Panc1 (cell line): ENCODE measurements around the gene TMEM208. TPM values are rescaled to one million over a fixed set of nuclear protein-coding genes. Genes with fewer than 3 reads are reported as not detected.

Experiments
- ATAC-seq: fragments of 200-7000 bp; cut with Tn5 transposase; 2 replicates; pipeline ENCODE4 v1.9.1; 2020; ENCODE audit warnings: mild to moderate bottlenecking, moderate library complexity
- BruUV-seq: library from RNA; stranded (reverse); fragments of 400-500 nt; replicated peaks from 2 replicates; lab custom pipeline; 2021; lab: Mats Ljungman, UMichigan
- CTCF ChIA-PET: fragments of 300-600 bp; sonication (Branson Sonifier 250); formaldehyde crosslinking; loops from one replicate; lab custom pipeline; 2022; ENCODE audit warnings: antibody characterized with exemption; lab: Charles Lee
- POLR2A ChIA-PET: fragments of 300-600 bp; sonication (Branson Sonifier 250); formaldehyde crosslinking; loops from one replicate; lab custom pipeline; 2022; ENCODE audit warnings: antibody characterized with exemption; lab: Charles Lee
- DNase-seq: peaks from one replicate; pipeline ENCODE4 v3.0.0-alpha.2; 2010; ENCODE audit warnings: low read depth, low spot score
- H3K27ac ChIP-seq: 2 replicates; pipeline ENCODE4 v1.5.1; 2011; ENCODE audit warnings: mild to moderate bottlenecking, low read length, inconsistent platforms
- H3K27me3 ChIP-seq: fragments of 200-500 bp; sonication (Bioruptor generic); 2 replicates; pipeline ENCODE4 v1.6.0; 2014; ENCODE audit warnings: low read length, inconsistent platforms; ENCODE audit not compliant: control insufficient read depth, insufficient read depth
- H3K36me3 ChIP-seq: fragments of 200-500 bp; sonication (Bioruptor generic); 2 replicates; pipeline ENCODE4 v1.5.1; 2014; ENCODE audit warnings: inconsistent platforms, mild to moderate bottlenecking, low read length, moderate library complexity; ENCODE audit not compliant: control insufficient read depth, insufficient read depth
- H3K4me1 ChIP-seq: 2 replicates; pipeline ENCODE4 v1.5.1; 2011; ENCODE audit warnings: inconsistent platforms, mild to moderate bottlenecking, low read length, moderate library complexity; ENCODE audit not compliant: control insufficient read depth, insufficient read depth
- H3K4me3 ChIP-seq, 2 experiments: 2 replicates each; pipeline ENCODE4 v1.5.1; 2011 to 2012; ENCODE audit warnings: low read depth in 2 of 2, low read length in 2 of 2, mild to moderate bottlenecking in 2 of 2, inconsistent platforms in 1 of 2, moderate library complexity in 1 of 2
- H3K9me3 ChIP-seq: fragments of 200-500 bp; sonication (Bioruptor generic); 2 replicates; pipeline ENCODE4 v1.5.1; 2014; ENCODE audit warnings: low read depth, mild to moderate bottlenecking, inconsistent platforms, low read length, moderate library complexity; ENCODE audit not compliant: control insufficient read depth, insufficient read depth
- POLR2AphosphoS5 ChIP-seq: IDR thresholded peaks from 2 replicates; pipeline ENCODE4 v1.6.1; 2012; ENCODE audit warnings: mild to moderate bottlenecking, low read depth, low read length, moderate library complexity
- SIN3A ChIP-seq: IDR thresholded peaks from 2 replicates; pipeline ENCODE4 v1.6.1; 2012; ENCODE audit warnings: low read depth, mild to moderate bottlenecking, low read length, moderate library complexity, borderline replicate concordance; ENCODE audit not compliant: insufficient read depth
- TCF7L2 ChIP-seq: IDR thresholded peaks from 2 replicates; pipeline ENCODE4 v1.6.1; 2011; ENCODE audit warnings: mild to moderate bottlenecking, low read depth, low read length, inconsistent platforms
- in situ Hi-C: cut with HindIII; loops from 2 replicates; pipeline ENCODE4 v1.10.0; 2016; ENCODE audit warnings: low sequenced_read_pairs, low pct_unique_long_range_greater_than_20kb
- intact Hi-C: fragments of 100-400 bp; cut with micrococcal nuclease; formaldehyde crosslinking; loops from one replicate; pipeline ENCODE4 v1.10.0; 2022; ENCODE audit not compliant: unreplicated experiment
- total RNA-seq: library from RNA; stranded (reverse); gene quantifications from one replicate; pipeline ENCODE4 v1.2.1, GENCODE V29; 2021; ENCODE audit not compliant: unreplicated experiment
- TF ChIP-seq, protein P1 (sequence below), 2 experiments: IDR thresholded peaks; 2 replicates each; pipeline ENCODE4 v1.6.1; 2011 to 2012; ENCODE audit warnings: low read depth in 2 of 2, control low read depth in 1 of 2, low read length in 1 of 2, mild to moderate bottlenecking in 1 of 2, moderate library complexity in 1 of 2; ENCODE audit not compliant: insufficient read depth in 1 of 2
- TF ChIP-seq, protein P2 (sequence below): fragments of 450-650 bp; IDR thresholded peaks from 2 replicates; pipeline ENCODE4 v1.5.1; 2017; ENCODE audit warnings: mild to moderate bottlenecking

The TMEM208 gene
- total RNA-seq, 1 experiment from 2014 or later = 25.6 TPM

DNA sequence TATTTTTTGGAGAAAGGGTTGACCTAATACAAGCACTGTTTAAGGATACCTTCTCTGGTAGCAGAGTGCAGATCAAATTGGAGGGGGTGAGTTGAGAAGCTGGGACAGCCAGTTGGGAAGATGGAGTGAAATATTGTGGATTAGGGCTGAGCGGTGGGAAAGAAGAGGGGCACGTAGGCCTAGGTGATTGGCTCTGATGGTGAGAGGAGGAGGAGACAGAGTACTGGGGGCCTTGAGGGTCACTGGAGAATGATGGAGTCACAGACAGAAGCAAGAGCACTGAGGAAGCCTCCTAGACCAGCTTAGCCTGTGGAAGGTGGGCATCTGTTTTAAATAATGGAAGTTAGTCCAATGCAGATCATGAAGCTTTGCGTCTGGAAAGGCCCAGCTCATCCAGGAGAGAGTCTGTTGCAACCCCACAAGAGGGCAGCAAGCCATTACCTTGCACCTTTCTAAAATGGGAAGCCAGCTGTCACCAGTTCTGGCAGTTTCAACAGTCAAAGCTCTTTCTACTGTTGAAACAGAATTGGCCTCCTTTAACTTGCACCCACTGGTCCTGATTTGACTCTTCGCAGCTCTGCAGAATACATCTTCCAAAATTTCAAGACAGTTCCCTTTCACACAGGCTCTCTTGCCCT is 33.6 kb downstream of the TMEM208 start:
- ChIA-PET CTCF (interaction anchor here (0.5 to 1.1 kb wide), 7 partner anchors 10 to 253 kb away, joined by 3 to 5 read pairs (median 3); no protein-coding TSS in a partner anchor), POLR2A (no interaction called here)
- H3K4me1 ChIP-seq = no peaks in the 10 kb centered on the region
- no peak overlapping the region for H3K27ac ChIP-seq
- TF ChIP-seq TCF7L2 (no peak), POLR2AphosphoS5 (no peak), SIN3A (no peak)
- TF ChIP-seq, protein P1, sequence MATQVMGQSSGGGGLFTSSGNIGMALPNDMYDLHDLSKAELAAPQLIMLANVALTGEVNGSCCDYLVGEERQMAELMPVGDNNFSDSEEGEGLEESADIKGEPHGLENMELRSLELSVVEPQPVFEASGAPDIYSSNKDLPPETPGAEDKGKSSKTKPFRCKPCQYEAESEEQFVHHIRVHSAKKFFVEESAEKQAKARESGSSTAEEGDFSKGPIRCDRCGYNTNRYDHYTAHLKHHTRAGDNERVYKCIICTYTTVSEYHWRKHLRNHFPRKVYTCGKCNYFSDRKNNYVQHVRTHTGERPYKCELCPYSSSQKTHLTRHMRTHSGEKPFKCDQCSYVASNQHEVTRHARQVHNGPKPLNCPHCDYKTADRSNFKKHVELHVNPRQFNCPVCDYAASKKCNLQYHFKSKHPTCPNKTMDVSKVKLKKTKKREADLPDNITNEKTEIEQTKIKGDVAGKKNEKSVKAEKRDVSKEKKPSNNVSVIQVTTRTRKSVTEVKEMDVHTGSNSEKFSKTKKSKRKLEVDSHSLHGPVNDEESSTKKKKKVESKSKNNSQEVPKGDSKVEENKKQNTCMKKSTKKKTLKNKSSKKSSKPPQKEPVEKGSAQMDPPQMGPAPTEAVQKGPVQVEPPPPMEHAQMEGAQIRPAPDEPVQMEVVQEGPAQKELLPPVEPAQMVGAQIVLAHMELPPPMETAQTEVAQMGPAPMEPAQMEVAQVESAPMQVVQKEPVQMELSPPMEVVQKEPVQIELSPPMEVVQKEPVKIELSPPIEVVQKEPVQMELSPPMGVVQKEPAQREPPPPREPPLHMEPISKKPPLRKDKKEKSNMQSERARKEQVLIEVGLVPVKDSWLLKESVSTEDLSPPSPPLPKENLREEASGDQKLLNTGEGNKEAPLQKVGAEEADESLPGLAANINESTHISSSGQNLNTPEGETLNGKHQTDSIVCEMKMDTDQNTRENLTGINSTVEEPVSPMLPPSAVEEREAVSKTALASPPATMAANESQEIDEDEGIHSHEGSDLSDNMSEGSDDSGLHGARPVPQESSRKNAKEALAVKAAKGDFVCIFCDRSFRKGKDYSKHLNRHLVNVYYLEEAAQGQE (IDR thresholded peaks at IDR 0.05; ENCODE audit: insufficient read depth in 1 of 2, low read depth in 2 of 2, low read length in 1 of 2) = no peak
- TF ChIP-seq, protein P2, sequence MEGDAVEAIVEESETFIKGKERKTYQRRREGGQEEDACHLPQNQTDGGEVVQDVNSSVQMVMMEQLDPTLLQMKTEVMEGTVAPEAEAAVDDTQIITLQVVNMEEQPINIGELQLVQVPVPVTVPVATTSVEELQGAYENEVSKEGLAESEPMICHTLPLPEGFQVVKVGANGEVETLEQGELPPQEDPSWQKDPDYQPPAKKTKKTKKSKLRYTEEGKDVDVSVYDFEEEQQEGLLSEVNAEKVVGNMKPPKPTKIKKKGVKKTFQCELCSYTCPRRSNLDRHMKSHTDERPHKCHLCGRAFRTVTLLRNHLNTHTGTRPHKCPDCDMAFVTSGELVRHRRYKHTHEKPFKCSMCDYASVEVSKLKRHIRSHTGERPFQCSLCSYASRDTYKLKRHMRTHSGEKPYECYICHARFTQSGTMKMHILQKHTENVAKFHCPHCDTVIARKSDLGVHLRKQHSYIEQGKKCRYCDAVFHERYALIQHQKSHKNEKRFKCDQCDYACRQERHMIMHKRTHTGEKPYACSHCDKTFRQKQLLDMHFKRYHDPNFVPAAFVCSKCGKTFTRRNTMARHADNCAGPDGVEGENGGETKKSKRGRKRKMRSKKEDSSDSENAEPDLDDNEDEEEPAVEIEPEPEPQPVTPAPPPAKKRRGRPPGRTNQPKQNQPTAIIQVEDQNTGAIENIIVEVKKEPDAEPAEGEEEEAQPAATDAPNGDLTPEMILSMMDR = peak; percentile 48; the same call in 1 of the 2 replicates
- H3K4me3 ChIP-seq = no peak overlapping the region
- ATAC-seq (peak; percentile 84), DNase-seq (no peak)
- no peaks in the 10 kb centered on the region for H3K27me3 ChIP-seq
- H3K9me3 ChIP-seq = no peaks in the 10 kb centered on the region
- intact Hi-C loops (no loop called here), in situ Hi-C loops (no loop called here)
- no TSS peak for BruUV-seq
- H3K36me3 ChIP-seq = no peaks in the 10 kb centered on the region

DNA sequence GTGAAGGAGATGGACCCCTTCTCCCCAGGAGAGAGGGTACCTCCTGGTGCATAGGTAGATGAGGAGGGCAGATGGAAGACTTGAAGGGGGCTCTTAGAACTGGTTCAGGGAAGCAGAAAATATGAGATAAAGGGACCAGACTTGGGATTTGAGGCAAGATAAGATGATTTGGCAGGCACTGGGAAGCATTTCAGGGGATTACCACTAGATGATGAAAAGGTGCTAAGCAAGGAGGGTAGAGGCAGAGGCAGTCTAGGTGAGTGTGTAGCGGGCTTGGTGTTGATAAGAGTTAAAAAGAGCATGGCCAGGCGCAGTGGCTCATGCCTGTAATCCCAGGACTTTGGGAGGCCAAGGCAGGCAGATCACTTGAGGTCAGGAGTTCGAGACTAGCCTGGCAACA is 36.3 kb downstream of the TMEM208 start:
- H3K27me3 ChIP-seq = no peaks in the 10 kb centered on the region
- no TSS peak for BruUV-seq
- intact Hi-C loops (no loop called here), in situ Hi-C loops (no loop called here)
- TF ChIP-seq, protein P1 (IDR thresholded peaks at IDR 0.05; ENCODE audit: insufficient read depth in 1 of 2, low read depth in 2 of 2, low read length in 1 of 2) = no peak
- no peak for TF ChIP-seq SIN3A
- TF ChIP-seq, protein P2 = no peak
- no peak for TF ChIP-seq POLR2AphosphoS5
- TF ChIP-seq TCF7L2 = no peak
- H3K27ac ChIP-seq = no peak overlapping the region
- ChIA-PET CTCF (interaction anchor here (0.6 kb wide), 2 partner anchors 67 to 87 kb away, joined by 4 read pairs; no protein-coding TSS in a partner anchor), POLR2A (no interaction called here)
- ATAC-seq (no peak), DNase-seq (no peak)
- H3K9me3 ChIP-seq = no peaks in the 10 kb centered on the region
- no peaks in the 10 kb centered on the region for H3K36me3 ChIP-seq
- H3K4me3 ChIP-seq = no peak overlapping the region
- no peaks in the 10 kb centered on the region for H3K4me1 ChIP-seq
